AG09319 (cell line): Measurements from ENCODE around the gene SLIT1.
A peak's percentile ranks its signal among the peaks of the same experiment; 100 is the strongest.

Source experiments
- DNase-seq: peaks from one replicate; pipeline ENCODE4 v3.0.0-alpha.2; 2010; ENCODE audit warnings: low read depth; ENCODE audit errors: extremely low read depth
- TF ChIP-seq, protein P1 (sequence below): IDR thresholded peaks from 2 replicates; pipeline ENCODE4 v1.5.1; 2011; ENCODE audit warnings: low read depth, mild to moderate bottlenecking, inconsistent platforms, low read length, moderate library complexity

The SLIT1 gene

DNA sequence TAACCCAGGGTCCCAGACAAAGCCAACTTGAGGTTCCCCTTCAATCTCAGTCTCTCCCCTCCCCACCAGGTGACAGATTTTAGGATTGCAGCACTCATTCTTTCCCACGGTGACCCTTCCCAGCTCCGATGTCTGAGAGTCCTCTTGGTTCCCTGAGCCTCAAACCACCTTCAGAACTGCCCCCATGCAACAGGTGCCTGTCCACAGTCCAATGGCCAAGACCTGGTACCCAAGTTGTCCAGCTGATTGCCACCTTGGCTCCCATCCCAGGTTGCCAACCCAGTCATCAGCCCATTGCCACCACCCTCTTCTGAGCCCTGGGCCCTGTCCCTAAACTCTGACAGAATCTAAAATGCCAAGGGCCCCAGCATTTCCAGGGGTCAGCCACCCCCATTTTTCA, 53.5 kb downstream of the SLIT1 start:
- TF ChIP-seq, protein P1, sequence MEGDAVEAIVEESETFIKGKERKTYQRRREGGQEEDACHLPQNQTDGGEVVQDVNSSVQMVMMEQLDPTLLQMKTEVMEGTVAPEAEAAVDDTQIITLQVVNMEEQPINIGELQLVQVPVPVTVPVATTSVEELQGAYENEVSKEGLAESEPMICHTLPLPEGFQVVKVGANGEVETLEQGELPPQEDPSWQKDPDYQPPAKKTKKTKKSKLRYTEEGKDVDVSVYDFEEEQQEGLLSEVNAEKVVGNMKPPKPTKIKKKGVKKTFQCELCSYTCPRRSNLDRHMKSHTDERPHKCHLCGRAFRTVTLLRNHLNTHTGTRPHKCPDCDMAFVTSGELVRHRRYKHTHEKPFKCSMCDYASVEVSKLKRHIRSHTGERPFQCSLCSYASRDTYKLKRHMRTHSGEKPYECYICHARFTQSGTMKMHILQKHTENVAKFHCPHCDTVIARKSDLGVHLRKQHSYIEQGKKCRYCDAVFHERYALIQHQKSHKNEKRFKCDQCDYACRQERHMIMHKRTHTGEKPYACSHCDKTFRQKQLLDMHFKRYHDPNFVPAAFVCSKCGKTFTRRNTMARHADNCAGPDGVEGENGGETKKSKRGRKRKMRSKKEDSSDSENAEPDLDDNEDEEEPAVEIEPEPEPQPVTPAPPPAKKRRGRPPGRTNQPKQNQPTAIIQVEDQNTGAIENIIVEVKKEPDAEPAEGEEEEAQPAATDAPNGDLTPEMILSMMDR = no peak
- DNase-seq = no peak

DNA sequence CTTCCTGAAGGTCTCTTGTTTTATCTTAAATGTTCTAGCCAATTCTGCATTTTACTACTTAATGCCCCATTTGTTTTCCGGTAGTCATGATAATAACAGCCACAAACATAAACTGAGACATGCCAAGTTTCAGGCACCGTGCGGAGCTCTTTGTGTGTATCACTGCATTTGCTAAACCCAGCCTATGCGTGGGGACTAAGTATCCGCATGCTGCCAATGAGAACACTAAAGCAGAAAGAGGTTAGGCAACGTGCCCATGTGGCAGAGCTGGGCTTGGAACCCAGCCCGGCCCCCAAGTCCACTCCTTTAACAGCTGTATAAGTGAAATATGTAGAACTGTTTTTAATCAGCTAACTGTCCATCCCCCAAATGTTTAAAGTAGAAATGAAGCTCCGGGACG, 54.1 kb downstream of the SLIT1 start:
- TF ChIP-seq, protein P1 = no peak
- DNase-seq = peak; percentile 28

DNA sequence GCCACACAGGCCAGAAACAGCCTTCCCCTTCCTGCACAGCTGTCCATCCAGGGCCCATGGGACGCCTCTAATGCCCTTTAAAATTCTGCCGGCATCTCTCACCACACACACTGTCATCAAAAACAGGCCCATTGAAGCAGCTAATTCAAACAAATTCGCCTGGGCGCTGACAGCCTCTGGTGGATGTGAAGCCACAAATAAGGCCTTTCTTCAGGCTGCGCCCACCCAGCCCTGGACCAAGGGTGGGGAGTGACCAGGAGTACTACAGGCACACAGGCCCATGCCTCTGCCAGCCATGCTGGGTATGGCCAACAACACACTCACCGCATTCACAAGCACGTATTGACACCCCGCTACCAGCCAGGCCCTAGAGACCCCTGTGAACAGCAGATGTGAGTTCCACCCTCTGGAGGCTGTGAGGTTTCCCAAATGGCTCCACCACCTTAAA, 54.6 kb downstream of the SLIT1 start:
- no peak for DNase-seq
- TF ChIP-seq, protein P1 = no peak

DNA sequence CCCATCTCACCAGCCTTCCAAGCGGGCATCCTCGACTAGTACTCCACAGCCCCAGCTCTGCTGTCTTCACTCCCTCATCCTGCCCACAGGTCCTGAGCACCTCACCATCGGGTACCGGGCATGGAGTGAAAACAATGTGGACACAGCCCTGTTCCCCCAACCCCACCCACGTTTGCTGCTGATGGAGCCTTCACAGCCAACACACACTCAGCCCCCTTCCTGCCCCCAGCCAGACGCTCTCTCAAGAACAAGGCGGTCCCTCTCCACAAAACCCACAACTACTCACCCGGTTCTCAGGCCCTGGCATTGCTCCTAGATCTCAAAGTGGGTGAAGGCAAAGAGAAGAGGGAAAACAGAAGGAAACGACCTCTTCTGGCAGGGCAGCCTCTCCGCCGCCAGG, 56.1 kb downstream of the SLIT1 start:
- no peak for DNase-seq

DNA sequence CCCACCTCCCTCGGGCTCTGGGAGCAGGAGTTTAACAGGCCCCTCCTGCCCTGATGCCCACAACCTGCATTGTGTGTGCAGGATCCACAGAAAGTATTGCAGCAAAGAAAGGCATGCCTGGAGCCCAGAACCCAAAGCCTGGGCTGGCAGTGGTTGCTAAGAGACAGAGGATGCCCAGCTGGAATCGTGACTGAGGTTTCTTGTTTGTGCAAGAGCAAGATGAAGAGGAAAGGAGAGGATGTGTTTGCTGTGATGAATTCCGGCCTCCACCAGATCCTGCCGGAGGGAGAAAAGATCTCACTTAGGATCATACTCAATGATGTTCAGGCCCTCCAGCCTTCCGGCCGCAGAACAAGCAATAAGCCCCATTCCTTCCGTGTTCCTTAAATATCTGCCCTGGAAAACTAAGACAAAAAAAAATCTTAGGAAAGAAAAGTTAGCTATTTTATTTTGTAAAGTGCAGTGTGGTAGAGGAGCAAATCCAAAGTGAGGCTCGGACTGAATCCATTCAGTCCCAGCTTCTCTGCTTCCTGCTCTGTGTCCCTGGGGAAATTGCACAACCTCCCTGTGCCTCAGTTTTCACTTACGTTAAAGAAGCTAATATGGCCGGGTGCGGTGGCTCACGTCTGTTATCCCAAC, 57.1 kb downstream of the SLIT1 start:
- DNase-seq = no peak

More for the DNA sequence above, 56.1 kb downstream of the SLIT1 start:
- TF ChIP-seq, protein P1 = no peak

DNA sequence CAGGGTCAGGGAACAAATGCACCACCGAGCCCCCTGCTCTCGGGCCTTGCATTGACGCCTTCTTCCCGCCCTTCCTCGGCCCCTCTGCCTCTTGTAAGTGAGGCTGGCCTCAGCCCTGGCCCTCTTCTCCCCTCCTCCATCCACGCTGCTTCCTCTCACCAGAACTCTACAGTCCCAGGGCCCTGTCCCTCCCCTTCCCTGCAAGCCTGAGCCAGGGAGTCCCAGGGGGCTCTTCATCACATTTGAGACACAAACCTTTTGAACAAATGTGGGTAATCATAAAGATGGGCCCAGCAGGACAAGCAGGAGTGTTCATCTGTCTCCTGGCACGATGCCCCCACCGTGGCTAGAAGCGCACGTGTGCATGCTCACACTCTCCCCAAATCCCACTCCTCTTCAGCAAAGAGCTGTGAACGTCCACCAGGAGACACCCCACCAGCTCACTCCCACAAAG, 57.7 kb downstream of the SLIT1 start:
- no peak for DNase-seq
- TF ChIP-seq, protein P1 = no peak

More for the DNA sequence above, 57.1 kb downstream of the SLIT1 start:
- TF ChIP-seq, protein P1 = no peak

DNA sequence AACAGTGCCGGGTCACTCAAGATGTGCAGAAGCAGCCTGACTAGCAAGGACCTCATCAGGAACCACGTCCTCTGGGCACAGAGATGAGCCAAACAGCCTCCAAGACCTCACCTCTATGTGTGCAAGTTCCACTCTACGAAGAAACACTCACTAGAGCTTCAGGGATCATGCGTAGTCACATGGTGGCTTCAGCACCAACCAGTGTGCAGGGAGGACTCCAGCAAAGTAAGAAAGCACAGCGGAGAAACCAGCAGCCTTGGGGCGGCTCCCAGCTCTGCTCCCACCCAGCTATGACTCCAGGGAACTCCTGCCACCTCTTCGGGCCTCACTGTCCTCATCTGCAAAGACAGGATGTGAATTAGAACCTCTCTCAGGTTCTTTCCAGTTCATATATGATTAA, 58.2 kb downstream of the SLIT1 start:
- no peak for DNase-seq
- TF ChIP-seq, protein P1 = no peak
